K562 (cell line): ENCODE data around the gene IDS. TPM values are rescaled to one million over a fixed set of nuclear protein-coding genes. Genes with fewer than 3 reads are reported as not detected.

Experiments used
- ATAC-seq: fragments of 200-7000 bp; cut with Tn5 transposase; 3 replicates; pipeline ENCODE4 v1.9.1; 2020; ENCODE audit warnings: moderate library complexity
- BruUV-seq: library from RNA; stranded (reverse); fragments of 400-500 nt; replicated peaks from 2 replicates; lab custom pipeline; 2021; lab: Mats Ljungman, UMichigan
- CTCF ChIA-PET: fragments of 300-600 bp; formaldehyde crosslinking; extraction: SDS; loops from one replicate; lab custom pipeline; 2021; ENCODE audit warnings: low intra/inter-chr PET ratio; lab: Yijun Ruan, JAX
- POLR2A ChIA-PET: fragments of 300-600, 350-650 bp; sonication (Branson Sonifier 250); formaldehyde crosslinking; extraction: SDS; loops from one replicate; lab custom pipeline; 2021; ENCODE audit warnings: antibody characterized with exemption, inconsistent platforms; lab: Yijun Ruan, JAX
- DNase-seq, 4 experiments: peaks; one replicate each; pipeline versions ENCODE4 v3.0.0 to v3.0.0-alpha.2; 2011 to 2018; ENCODE audit warnings: low spot score in 3 of 4, mixed read lengths in 3 of 4; ENCODE audit errors: extremely low read depth in 1 of 4
- FAIRE-seq: peaks from 2 replicates; lab custom pipeline; 2011; peaks lifted over from hg19 to GRCh38; lab: Jason Lieb, UNC
- H2AFZ ChIP-seq: 2 replicates; pipeline ENCODE4 v1.6.0; 2011; ENCODE audit warnings: low read depth, low read length, control low read depth, inconsistent platforms
- H3K27ac ChIP-seq: fragments of 200-600 bp; 3 replicates; pipeline ENCODE4 v1.8.0; 2011; ENCODE audit warnings: low read depth, mild to moderate bottlenecking, control low read depth, inconsistent platforms, low read length, moderate library complexity, mixed read lengths; ENCODE audit errors: extremely low read depth
- H3K27me3 ChIP-seq, 2 experiments: fragments of 300-600 bp in 1 of 2; 2 replicates in 1 of 2; 3 replicates in 1 of 2; pipeline versions ENCODE4 v1.6.0 to v1.8.0; 2011; ENCODE audit warnings: inconsistent platforms in 2 of 2, low read length in 2 of 2, mild to moderate bottlenecking in 1 of 2, mixed read lengths in 1 of 2, moderate library complexity in 1 of 2; ENCODE audit not compliant: control insufficient read depth in 2 of 2, insufficient read depth in 2 of 2
- H3K36me3 ChIP-seq: fragments of 300-600 bp; 3 replicates; pipeline ENCODE4 v1.8.0; 2011; ENCODE audit warnings: mild to moderate bottlenecking, low read length, inconsistent platforms; ENCODE audit not compliant: control insufficient read depth, insufficient read depth
- H3K4me1 ChIP-seq, 2 experiments: fragments of 200-600 bp in 1 of 2; replicated peaks in 1 of 2; 2 replicates in 1 of 2; 3 replicates in 1 of 2; pipeline versions ENCODE4 v1.5.1 to v1.8.0; 2011; ENCODE audit warnings: inconsistent platforms in 2 of 2, low read length in 2 of 2, mild to moderate bottlenecking in 1 of 2, mixed read lengths in 1 of 2, moderate library complexity in 1 of 2; ENCODE audit not compliant: control insufficient read depth in 2 of 2, insufficient read depth in 2 of 2
- H3K4me2 ChIP-seq: 2 replicates; pipeline ENCODE4 v1.6.1; 2011; ENCODE audit warnings: low read length, control low read depth, inconsistent platforms, mixed read lengths; ENCODE audit not compliant: insufficient read depth
- H3K4me3 ChIP-seq: fragments of 200-600 bp; sonication (generic), shearing (Covaris generic); 2 replicates; pipeline ENCODE4 v1.5.1; 2016; ENCODE audit warnings: control low read depth, inconsistent platforms
- H3K79me2 ChIP-seq: fragments of 200-600 bp; 3 replicates; pipeline ENCODE4 v1.8.0; 2011; ENCODE audit warnings: low read length, inconsistent platforms; ENCODE audit not compliant: control insufficient read depth, insufficient read depth
- H3K9ac ChIP-seq, 2 experiments: 2 replicates each; pipeline versions ENCODE4 v1.6.0 to v1.6.1; 2011; ENCODE audit warnings: low read depth in 2 of 2, low read length in 2 of 2, control low read depth in 1 of 2, inconsistent platforms in 1 of 2, mild to moderate bottlenecking in 1 of 2, mixed read lengths in 1 of 2; ENCODE audit not compliant: insufficient read depth in 1 of 2
- H3K9me1 ChIP-seq: one replicate; pipeline ENCODE4 v1.6.0; 2011; ENCODE audit warnings: inconsistent platforms, mild to moderate bottlenecking, low read length, moderate library complexity; ENCODE audit not compliant: control insufficient read depth, insufficient read depth
- H3K9me3 ChIP-seq: replicated peaks from 2 replicates; pipeline ENCODE4 v1.5.1; 2011; ENCODE audit warnings: low read depth, low read length, inconsistent platforms; ENCODE audit not compliant: control insufficient read depth, insufficient read depth
- H4K20me1 ChIP-seq: replicated peaks from 2 replicates; pipeline ENCODE4 v1.6.1; 2011; ENCODE audit warnings: low read length, inconsistent platforms, mixed read lengths; ENCODE audit not compliant: control insufficient read depth, insufficient read depth
- ARHGAP35 ChIP-seq: fragments of 450-650 bp; IDR thresholded peaks from 2 replicates; pipeline ENCODE4 v1.6.1; 2018; ENCODE audit not compliant: partially characterized antibody
- BRCA1 ChIP-seq, 2 experiments: fragments of 450-650 bp in 1 of 2; sonication (generic) in 1 of 2; formaldehyde crosslinking in 1 of 2; IDR thresholded peaks; 2 replicates each; pipeline versions ENCODE4 v1.5.0 to v1.6.1; 2017 to 2020; ENCODE audit warnings: mild to moderate bottlenecking in 1 of 2, missing genetic modification reagents in 1 of 2
- CBFB ChIP-seq: sonication (generic); formaldehyde crosslinking; IDR thresholded peaks from 2 replicates; pipeline ENCODE4 v1.4.0; 2020; ENCODE audit warnings: mild to moderate bottlenecking, missing genetic modification reagents
- FIP1L1 ChIP-seq: fragments of 200-400 bp; formaldehyde crosslinking; IDR thresholded peaks from 2 replicates; pipeline ENCODE4 v1.6.1; 2018; ENCODE audit warnings: mild to moderate bottlenecking, low read depth, low read length; ENCODE audit not compliant: poor library complexity, severe bottlenecking
- HLTF ChIP-seq: fragments of 450-650 bp; IDR thresholded peaks from 2 replicates; pipeline ENCODE4 v1.6.1; 2016
- POLR2H ChIP-seq: IDR thresholded peaks from 2 replicates; pipeline ENCODE4 v1.6.1; 2016; ENCODE audit warnings: missing genetic modification characterization, low read depth, mild to moderate bottlenecking, control low read depth, missing compliant biosample characterization, moderate library complexity
- RCOR1 ChIP-seq, 2 experiments: IDR thresholded peaks; 2 replicates each; pipeline ENCODE4 v1.6.1; 2012; ENCODE audit warnings: low read depth in 2 of 2, low read length in 2 of 2, borderline replicate concordance in 1 of 2, improper control_type of control experiment in 1 of 2
- RFX1 ChIP-seq: fragments of 450-650 bp; IDR thresholded peaks from 2 replicates; pipeline ENCODE4 v1.6.1; 2016; ENCODE audit warnings: mild to moderate bottlenecking, moderate library complexity
- STAG1 ChIP-seq: sonication (generic); formaldehyde crosslinking; IDR thresholded peaks from 2 replicates; pipeline ENCODE4 v1.5.0; 2020; ENCODE audit warnings: missing genetic modification reagents, borderline replicate concordance
- in situ Hi-C: fragments of 300-500 bp; cut with MboI; formaldehyde crosslinking; loops from 4 replicates; pipeline ENCODE4 v1.15.0; 2018; ENCODE audit warnings: inconsistent platforms, mixed read lengths
- intact Hi-C: fragments of 100-400 bp; cut with micrococcal nuclease; formaldehyde crosslinking; loops from 2 replicates; pipeline ENCODE4 v1.14.2; 2022
- polyA plus RNA-seq, 8 experiments: library from polyadenylated mRNA; depleted of rRNA in 4 of 8; stranded (reverse) in 5 of 8; unstranded in 3 of 8; fragments of >200 nt; fragmentation: Nextera tagmentation in 2 of 8; fragmentation: Illumina TruSeq in 1 of 8; extraction: Ambion mirVana in 2 of 8; extraction: Trizol in 1 of 8; gene quantifications; 2 replicates each; pipeline versions ENCODE4 v1.2.1 to v1.2.3, GENCODE V29; 2011 to 2014; ENCODE audit warnings: inconsistent platforms in 1 of 8, missing spikeins in 1 of 8
- total RNA-seq, 7 experiments: library from RNA; depleted of rRNA in 6 of 7; stranded (reverse); fragments of >200 nt in 6 of 7; fragmentation: Illumina TruSeq in 2 of 7; extraction: Trizol in 2 of 7; gene quantifications; 2 replicates each; pipeline versions ENCODE4 v1.2.1 to v1.2.3, GENCODE V29; 2011 to 2021; ENCODE audit warnings: low replicate concordance in 1 of 7
- TF ChIP-seq, protein P1 (sequence below): fragments of 450-650 bp; IDR thresholded peaks from 2 replicates; pipeline ENCODE4 v1.7.1; 2018; ENCODE audit warnings: mild to moderate bottlenecking, low read depth; ENCODE audit not compliant: partially characterized antibody
- TF ChIP-seq, protein P2 (sequence below): fragments of 250-450 bp; sonication (Bioruptor Pico); IDR thresholded peaks from 2 replicates; pipeline ENCODE4 v1.8.0; 2022; ENCODE audit warnings: moderate library complexity, mild to moderate bottlenecking, inconsistent platforms
- TF ChIP-seq, protein P3 (sequence below), 2 experiments: fragments of 250-450 bp in 1 of 2; fragments of 450-650 bp in 1 of 2; sonication (Bioruptor Pico) in 1 of 2; IDR thresholded peaks; 2 replicates each; pipeline versions ENCODE4 v1.6.1 to v1.8.0; 2016 to 2021; ENCODE audit warnings: mild to moderate bottlenecking in 2 of 2, moderate library complexity in 2 of 2, missing compliant biosample characterization in 1 of 2, missing genetic modification characterization in 1 of 2

Gene IDS
- total and polyA plus RNA-seq, 9 of the 15 experiments (the other 6 are each of a cell fraction or from before 2014, with no cell fraction given): 2.0 to 18.6 (median 8.6) TPM

DNA sequence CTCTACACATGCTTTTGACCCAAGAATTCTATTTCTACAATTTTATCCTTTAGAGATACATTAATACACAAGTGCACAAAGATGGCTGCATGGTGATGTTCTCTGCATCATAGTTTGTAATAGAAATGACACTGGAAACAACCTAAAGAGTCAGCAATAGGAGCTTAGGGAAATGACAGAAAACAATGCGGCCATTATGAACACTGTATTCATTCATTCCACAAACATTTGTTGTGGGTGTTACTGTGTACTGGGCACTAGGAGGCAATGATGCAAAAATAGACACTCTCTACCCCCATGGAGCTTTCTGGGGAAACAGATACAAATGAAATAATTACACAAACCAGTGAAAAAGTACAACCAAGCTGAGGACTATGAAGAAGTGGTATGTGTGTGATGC lies 32.0 kb downstream of the IDS start (continued):
- TF ChIP-seq RCOR1 (IDR thresholded peaks at IDR 0.05; ENCODE audit: borderline replicate concordance in 1 of 2, low read depth in 2 of 2, low read length in 2 of 2) (no peak), CBFB (CRISPR knock-in tag) (no peak), POLR2H (tag) (no peak)
- TF ChIP-seq, protein P1, sequence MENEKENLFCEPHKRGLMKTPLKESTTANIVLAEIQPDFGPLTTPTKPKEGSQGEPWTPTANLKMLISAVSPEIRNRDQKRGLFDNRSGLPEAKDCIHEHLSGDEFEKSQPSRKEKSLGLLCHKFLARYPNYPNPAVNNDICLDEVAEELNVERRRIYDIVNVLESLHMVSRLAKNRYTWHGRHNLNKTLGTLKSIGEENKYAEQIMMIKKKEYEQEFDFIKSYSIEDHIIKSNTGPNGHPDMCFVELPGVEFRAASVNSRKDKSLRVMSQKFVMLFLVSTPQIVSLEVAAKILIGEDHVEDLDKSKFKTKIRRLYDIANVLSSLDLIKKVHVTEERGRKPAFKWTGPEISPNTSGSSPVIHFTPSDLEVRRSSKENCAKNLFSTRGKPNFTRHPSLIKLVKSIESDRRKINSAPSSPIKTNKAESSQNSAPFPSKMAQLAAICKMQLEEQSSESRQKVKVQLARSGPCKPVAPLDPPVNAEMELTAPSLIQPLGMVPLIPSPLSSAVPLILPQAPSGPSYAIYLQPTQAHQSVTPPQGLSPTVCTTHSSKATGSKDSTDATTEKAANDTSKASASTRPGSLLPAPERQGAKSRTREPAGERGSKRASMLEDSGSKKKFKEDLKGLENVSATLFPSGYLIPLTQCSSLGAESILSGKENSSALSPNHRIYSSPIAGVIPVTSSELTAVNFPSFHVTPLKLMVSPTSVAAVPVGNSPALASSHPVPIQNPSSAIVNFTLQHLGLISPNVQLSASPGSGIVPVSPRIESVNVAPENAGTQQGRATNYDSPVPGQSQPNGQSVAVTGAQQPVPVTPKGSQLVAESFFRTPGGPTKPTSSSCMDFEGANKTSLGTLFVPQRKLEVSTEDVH: no peak
- TF ChIP-seq, all 486 proteins: peak for 0

DNA sequence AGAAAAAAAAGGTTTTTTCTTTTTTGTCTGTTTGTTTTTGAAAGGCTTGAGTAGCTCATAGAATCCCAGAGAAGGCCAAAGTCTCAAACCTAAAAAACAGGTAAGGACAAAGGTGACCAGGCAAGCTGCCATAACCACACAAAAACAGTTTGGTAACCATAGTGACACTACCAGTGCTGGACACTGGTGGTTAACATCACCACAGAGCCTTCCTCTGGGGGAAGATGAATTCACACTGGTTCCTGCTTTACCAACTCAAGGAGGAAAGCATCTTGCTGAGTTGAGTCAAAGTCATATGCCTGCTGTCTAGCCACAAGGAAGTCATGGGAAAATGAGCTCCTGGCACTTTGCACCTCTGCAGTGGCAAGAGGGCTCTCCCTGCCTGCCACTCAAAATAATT lies 32.5 kb downstream of the IDS start:
- Histone ChIP-seq H3K4me3 (no peak overlapping the region), H3K9ac (no peak overlapping the region), H3K36me3 (no peaks in the 10 kb centered on the region), H4K20me1 (no peaks in the 10 kb centered on the region), H2AFZ (no peak overlapping the region), H3K4me1 (peaks cover 0 to 4% of the 10 kb centered on the region in 2 experiments; a peak in 2 of 5 replicates), H3K9me3 (no peaks in the 10 kb centered on the region), H3K27ac (no peak overlapping the region), H3K79me2 (no peaks in the 10 kb centered on the region), H3K9me1 (no peaks in the 10 kb centered on the region), H3K27me3 (peaks cover 0 to 7% of the 10 kb centered on the region in 2 experiments; a peak in 1 of 5 replicates), H3K4me2 (no peak overlapping the region)
- ChIA-PET CTCF (no interaction called here), POLR2A (no interaction called here)
- DNase-seq (no peak), FAIRE-seq (no peak), ATAC-seq (no peak)
- intact Hi-C loops: loop anchor here (5.0 kb wide), 1 partner anchor 185 kb away; no protein-coding TSS in a partner anchor
- TF ChIP-seq, protein P2, sequence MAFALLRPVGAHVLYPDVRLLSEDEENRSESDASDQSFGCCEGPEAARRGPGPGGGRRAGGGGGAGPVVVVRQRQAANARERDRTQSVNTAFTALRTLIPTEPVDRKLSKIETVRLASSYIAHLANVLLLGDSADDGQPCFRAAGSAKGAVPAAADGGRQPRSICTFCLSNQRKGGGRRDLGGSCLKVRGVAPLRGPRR (CRISPR knock-in tag): no peak
- TF ChIP-seq ARHGAP35 (no peak), STAG1 (CRISPR knock-in tag) (no peak), BRCA1 (IDR thresholded peaks at IDR 0.05) (no peak), BRCA1 (CRISPR knock-in tag; IDR thresholded peaks at IDR 0.05) (no peak), HLTF (no peak), RFX1 (0 out of 2 replicates have a peak, but pooled peaks have one; percentile 17), FIP1L1 (no peak)
- TF ChIP-seq, protein P3, sequence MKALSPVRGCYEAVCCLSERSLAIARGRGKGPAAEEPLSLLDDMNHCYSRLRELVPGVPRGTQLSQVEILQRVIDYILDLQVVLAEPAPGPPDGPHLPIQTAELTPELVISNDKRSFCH (CRISPR knock-in tag; IDR thresholded peaks at IDR 0.05): no peak
- TF ChIP-seq, protein P3 (tag; IDR thresholded peaks at IDR 0.05): no peak
- BruUV-seq: no TSS peak
- in situ Hi-C loops: no loop called here
